ENCODE data around the gene AKNA.

The AKNA gene

GRCh38 chr9:114372921-114373448, 14.8 kb downstream of the AKNA start:
- peak; percentile 96 for DNase-seq (ENCODE audit: low read depth)
- peak; percentile 1 for TF ChIP-seq CTCF (IDR thresholded peaks at IDR 0.05; ENCODE audit: insufficient read depth, low read depth, low read length, missing control alignments)
- H3K4me3 ChIP-seq (ENCODE audit: low read depth, low read length), result peak overlapping the region; percentile 31

- DNase-seq (ENCODE audit: low read depth), result peak; percentile 60
- H3K4me3 ChIP-seq (ENCODE audit: low read depth, low read length), result peak overlapping the region; percentile 31
- no peak for TF ChIP-seq CTCF (IDR thresholded peaks at IDR 0.05; ENCODE audit: insufficient read depth, low read depth, low read length, missing control alignments)
Observed at GRCh38 chr9:114371973-114372917, 15.5 kb downstream of the AKNA start.

- no peak overlapping the region for H3K4me3 ChIP-seq (ENCODE audit: low read depth, low read length)
- DNase-seq (ENCODE audit: low read depth), result no peak
- no peak for TF ChIP-seq CTCF (IDR thresholded peaks at IDR 0.05; ENCODE audit: insufficient read depth, low read depth, low read length, missing control alignments)
Observed at GRCh38 chr9:114371343-114371944, 16.3 kb downstream of the AKNA start.

- no peak for TF ChIP-seq CTCF (IDR thresholded peaks at IDR 0.05; ENCODE audit: insufficient read depth, low read depth, low read length, missing control alignments)
- no peak for DNase-seq (ENCODE audit: low read depth)
- H3K4me3 ChIP-seq (ENCODE audit: low read depth, low read length), result no peak overlapping the region
Observed at GRCh38 chr9:114370968-114371320, 16.8 kb downstream of the AKNA start.

GRCh38 chr9:114370251-114370967, 17.4 kb downstream of the AKNA start:
- TF ChIP-seq CTCF (IDR thresholded peaks at IDR 0.05; ENCODE audit: insufficient read depth, low read depth, low read length, missing control alignments), result no peak
- no peak for DNase-seq (ENCODE audit: low read depth)

GRCh38 chr9:114369216-114370130, 18.3 kb downstream of the AKNA start:
- no peak overlapping the region for H3K4me3 ChIP-seq (ENCODE audit: low read depth, low read length)
- no peak for TF ChIP-seq CTCF (IDR thresholded peaks at IDR 0.05; ENCODE audit: insufficient read depth, low read depth, low read length, missing control alignments)
- no peak for DNase-seq (ENCODE audit: low read depth)

More at GRCh38 chr9:114370251-114370967, 17.4 kb downstream of the AKNA start:
- no peak overlapping the region for H3K4me3 ChIP-seq (ENCODE audit: low read depth, low read length)

All from GM12865 (cell line).